Hepatocyte (in vitro differentiated cells): Measurements from ENCODE around the gene PCBP3.

ENCODE experiments used
- EZH2 ChIP-seq: fragments of 200-600 bp; sonication (generic); IDR thresholded peaks from 2 replicates; pipeline ENCODE4 v1.6.1; 2016; ENCODE audit warnings: antibody characterized with exemption, mild to moderate bottlenecking, borderline replicate concordance
- EZH2phosphoT487 ChIP-seq: fragments of 200-600 bp; sonication (generic); IDR thresholded peaks from one replicate; pipeline ENCODE4 v1.6.1; 2018; ENCODE audit warnings: antibody characterized with exemption, mild to moderate bottlenecking, low read depth, moderate library complexity; ENCODE audit not compliant: unreplicated experiment, severe bottlenecking

DNA sequence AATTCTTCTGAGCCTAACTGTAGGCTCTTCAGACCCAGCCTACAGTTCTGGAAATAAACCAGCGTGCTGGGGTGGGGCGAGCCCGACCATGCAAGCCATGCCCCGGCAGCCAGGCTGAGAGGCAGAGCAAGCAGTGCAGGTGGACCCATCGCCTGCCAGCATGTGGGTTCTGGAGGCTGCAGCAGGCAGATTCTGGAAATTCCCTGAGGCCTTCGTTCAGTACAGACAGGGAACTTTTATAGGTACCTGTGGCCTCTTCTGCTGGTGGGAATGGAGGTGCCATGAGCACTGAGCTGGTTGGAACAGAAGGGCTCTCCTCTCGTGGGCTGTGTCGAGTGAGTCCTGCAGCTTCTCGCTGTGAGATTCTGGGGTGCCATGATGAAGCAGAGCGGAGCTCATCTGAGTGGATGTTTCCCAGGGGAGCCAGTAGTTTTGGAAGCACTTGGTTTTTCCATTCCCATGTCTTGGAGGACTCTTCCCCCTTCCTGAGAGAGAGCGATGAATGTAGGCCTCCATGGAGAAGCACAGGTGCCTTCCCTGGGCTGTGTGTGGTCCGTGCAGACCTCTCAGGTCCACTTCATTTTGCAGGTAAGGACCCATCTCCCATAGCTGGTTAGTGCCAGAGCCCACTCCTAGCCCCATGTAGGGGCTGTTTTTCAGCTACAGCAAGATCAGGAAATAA is 94.1 kb downstream of the PCBP3 start:
- TF ChIP-seq EZH2, result no peak
- TF ChIP-seq EZH2phosphoT487, result no peak
